ENCODE data around the gene MFN1. TPM values are rescaled to one million over a fixed set of nuclear protein-coding genes. Genes with fewer than 3 reads are reported as not detected.

Gene MFN1
- total RNA-seq, 1 experiment from 2014 or later: 45.2 TPM

DNA sequence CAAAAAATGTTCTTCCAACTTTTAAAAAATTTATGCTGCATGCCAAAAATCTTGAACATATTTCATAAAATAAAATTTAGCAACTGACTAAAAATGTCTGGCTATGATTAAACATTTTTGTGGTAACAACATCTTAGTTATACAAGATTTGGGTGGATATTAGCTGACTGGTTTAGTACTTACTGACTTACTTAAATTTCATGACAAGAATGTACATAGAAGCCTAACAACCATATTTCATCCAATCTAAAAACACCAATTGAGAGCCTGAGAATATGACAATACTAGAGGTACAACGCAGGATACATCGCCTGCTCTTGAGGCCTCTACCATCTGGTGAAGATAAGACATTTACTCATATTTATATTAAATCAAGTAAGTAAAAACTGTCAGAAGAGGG lies 69.2 kb downstream of the MFN1 start:
- no peak for DNase-seq
- H4K20me1 ChIP-seq (ENCODE audit: control insufficient read depth, insufficient read depth, insufficient read length): no peaks in the 10 kb centered on the region
- H2BK5ac ChIP-seq (ENCODE audit: insufficient read length, low read length): no peak overlapping the region
- no peak overlapping the region for H2BK120ac ChIP-seq (ENCODE audit: low read depth, low read length, poor library complexity, severe bottlenecking)
- Mint-ChIP-seq H3K36me3 (ENCODE audit: insufficient read depth in 1 of 3, low read depth in 3 of 3) (peaks cover 2 to 9% (median 7%) of the 10 kb centered on the region in 3 experiments; a peak in 2 of 7 replicates), H3K4me3 (no peak overlapping the region), H3K27me3 (ENCODE audit: low read depth) (no peaks in the 10 kb centered on the region), H3K4me1 (no peaks in the 10 kb centered on the region), H3K9me3 (no peaks in the 10 kb centered on the region), H3K27ac (no peak overlapping the region)
- no peaks in the 10 kb centered on the region for H3K79me2 ChIP-seq (ENCODE audit: insufficient read depth, low read length)
- H2BK15ac ChIP-seq (ENCODE audit: low read depth, low read length): no peak overlapping the region
- no peak overlapping the region for H2BK12ac ChIP-seq (ENCODE audit: insufficient read length, low read depth, low read length)
- no peak overlapping the region for H3K4me2 ChIP-seq (ENCODE audit: insufficient read depth, insufficient read length, low read length)
- H3K23ac ChIP-seq (ENCODE audit: insufficient read length, low read depth, low read length): no peak overlapping the region
- H3K79me1 ChIP-seq (ENCODE audit: insufficient read depth, low read depth, low read length, poor library complexity, severe bottlenecking): no peaks in the 10 kb centered on the region
- no peak overlapping the region for H2AFZ ChIP-seq (ENCODE audit: low read length)
- no peak overlapping the region for H3K14ac ChIP-seq (ENCODE audit: insufficient read depth, low read length)
- H2BK20ac ChIP-seq (ENCODE audit: low read depth, low read length, poor library complexity, severe bottlenecking): no peak overlapping the region
- TF ChIP-seq, protein P1, sequence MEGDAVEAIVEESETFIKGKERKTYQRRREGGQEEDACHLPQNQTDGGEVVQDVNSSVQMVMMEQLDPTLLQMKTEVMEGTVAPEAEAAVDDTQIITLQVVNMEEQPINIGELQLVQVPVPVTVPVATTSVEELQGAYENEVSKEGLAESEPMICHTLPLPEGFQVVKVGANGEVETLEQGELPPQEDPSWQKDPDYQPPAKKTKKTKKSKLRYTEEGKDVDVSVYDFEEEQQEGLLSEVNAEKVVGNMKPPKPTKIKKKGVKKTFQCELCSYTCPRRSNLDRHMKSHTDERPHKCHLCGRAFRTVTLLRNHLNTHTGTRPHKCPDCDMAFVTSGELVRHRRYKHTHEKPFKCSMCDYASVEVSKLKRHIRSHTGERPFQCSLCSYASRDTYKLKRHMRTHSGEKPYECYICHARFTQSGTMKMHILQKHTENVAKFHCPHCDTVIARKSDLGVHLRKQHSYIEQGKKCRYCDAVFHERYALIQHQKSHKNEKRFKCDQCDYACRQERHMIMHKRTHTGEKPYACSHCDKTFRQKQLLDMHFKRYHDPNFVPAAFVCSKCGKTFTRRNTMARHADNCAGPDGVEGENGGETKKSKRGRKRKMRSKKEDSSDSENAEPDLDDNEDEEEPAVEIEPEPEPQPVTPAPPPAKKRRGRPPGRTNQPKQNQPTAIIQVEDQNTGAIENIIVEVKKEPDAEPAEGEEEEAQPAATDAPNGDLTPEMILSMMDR (conservative IDR thresholded peaks at IDR 0.05): no peak
- H2AK5ac ChIP-seq (ENCODE audit: insufficient read length, low read length): no peak overlapping the region
- H3K56ac ChIP-seq (ENCODE audit: insufficient read length, low read depth, low read length): no peak overlapping the region
- H3K4me1 ChIP-seq (ENCODE audit: insufficient read depth, low read length): no peaks in the 10 kb centered on the region
- no peaks in the 10 kb centered on the region for H3K9me3 ChIP-seq (ENCODE audit: control insufficient read depth, low read depth, low read length)
- H4K5ac ChIP-seq (ENCODE audit: insufficient read length, low read depth, low read length): no peak overlapping the region
- H3K23me2 ChIP-seq (ENCODE audit: insufficient read length, low read depth, low read length, poor library complexity, severe bottlenecking): no peaks in the 10 kb centered on the region
- H3K9ac ChIP-seq (ENCODE audit: extremely low read depth, insufficient read length, low read length): no peak overlapping the region
- no peaks in the 10 kb centered on the region for H3K27me3 ChIP-seq (ENCODE audit: insufficient read depth, low read length)
- H3K18ac ChIP-seq (ENCODE audit: insufficient read length, low read depth, low read length): no peak overlapping the region
- H4K91ac ChIP-seq (ENCODE audit: insufficient read length, low read depth, low read length): no peak overlapping the region
- H4K8ac ChIP-seq (replicated peaks; ENCODE audit: insufficient read length, low read depth, low read length): no peak overlapping the region
- no peak overlapping the region for H3K27ac ChIP-seq (ENCODE audit: insufficient read length, low read depth, low read length)
- H3T11ph ChIP-seq (ENCODE audit: low read length): no peak overlapping the region
- WGBS (ENCODE audit: extremely low coverage, insufficient read length, low lambda C conversion rate): no CpG with 5 or more reads among the region's 2 CpGs
- no peak overlapping the region for H3K4ac ChIP-seq (ENCODE audit: low read depth, low read length)
